Endodermal cell (in vitro differentiated cells): ENCODE measurements around the gene FCAMR. TPM values are rescaled to one million over a fixed set of nuclear protein-coding genes. Genes with fewer than 3 reads are reported as not detected.

Experiments used
- DNase-seq: peaks from one replicate; pipeline ENCODE4 v3.0.0-alpha.2; 2017
- H3K27ac ChIP-seq: 2 replicates; pipeline ENCODE4 v1.5.1; 2013; ENCODE audit warnings: mild to moderate bottlenecking, low read depth, low read length, moderate library complexity
- H3K27me3 ChIP-seq: 2 replicates; pipeline ENCODE4 v1.6.1; 2013; ENCODE audit warnings: mild to moderate bottlenecking, low read length, moderate library complexity; ENCODE audit not compliant: insufficient read depth, control insufficient read depth, poor library complexity, severe bottlenecking
- H3K36me3 ChIP-seq: 2 replicates; pipeline ENCODE4 v1.7.0; 2013; ENCODE audit warnings: mild to moderate bottlenecking, low read length, moderate library complexity; ENCODE audit not compliant: control insufficient read depth, insufficient read depth
- H3K4me1 ChIP-seq: one replicate; pipeline ENCODE4 v1.7.0; 2013; ENCODE audit warnings: low read length; ENCODE audit not compliant: control insufficient read depth, insufficient read depth
- H3K4me3 ChIP-seq: 2 replicates; pipeline ENCODE4 v1.5.1; 2013; ENCODE audit warnings: mild to moderate bottlenecking, low read length, moderate library complexity
- H3K9ac ChIP-seq: 2 replicates; pipeline ENCODE4 v1.6.1; 2013; ENCODE audit warnings: mild to moderate bottlenecking, low read length, moderate library complexity; ENCODE audit not compliant: poor library complexity, severe bottlenecking; ENCODE audit errors: extremely low read depth
- H3K9me3 ChIP-seq: 2 replicates; pipeline ENCODE4 v1.6.1; 2013; ENCODE audit warnings: mild to moderate bottlenecking, low read length, moderate library complexity; ENCODE audit not compliant: control insufficient read depth
- H3K27ac Mint-ChIP-seq: 2 replicates; pipeline ENCODE4 v1.8.0; 2020; ENCODE audit warnings: mixed read lengths
- H3K27me3 Mint-ChIP-seq: 2 replicates; pipeline ENCODE4 v1.8.0; 2021; ENCODE audit warnings: mild to moderate bottlenecking, mixed read lengths; ENCODE audit not compliant: insufficient read depth
- H3K36me3 Mint-ChIP-seq: 2 replicates; pipeline ENCODE4 v1.8.0; 2020; ENCODE audit warnings: low read depth, mixed read lengths
- H3K4me1 Mint-ChIP-seq: 2 replicates; pipeline ENCODE4 v1.8.0; 2020; ENCODE audit warnings: mixed read lengths
- H3K4me3 Mint-ChIP-seq: 2 replicates; pipeline ENCODE4 v1.8.0; 2020; ENCODE audit warnings: mild to moderate bottlenecking, moderate library complexity, mixed read lengths
- H3K9me3 Mint-ChIP-seq: 2 replicates; pipeline ENCODE4 v1.8.0; 2020; ENCODE audit warnings: mild to moderate bottlenecking, mixed read lengths
- CTCF ChIP-seq: fragments of 200-600 bp; sonication (generic); conservative IDR thresholded peaks from 2 replicates; pipeline ENCODE4 v1.5.0; 2021; ENCODE audit warnings: antibody characterized with exemption, mild to moderate bottlenecking
- WGBS, 2 experiments: methylation state at CpG; one replicate each; pipeline versions ENCODE4 v1.1.5 to v1.1.7; 2013; ENCODE audit warnings: missing lambda C conversion rate in 2 of 2, mixed read lengths in 1 of 2; ENCODE audit not compliant: insufficient coverage in 1 of 2, insufficient read length in 1 of 2; 5-methylcytosine and 5-hydroxymethylcytosine counted together
- total RNA-seq, 2 donors: library from RNA; stranded (reverse); fragmentation: NEBNext Ultra II Directional in 1 of 2; extraction: Animal tissue kit (Norgen Biotek cat#: 25700) in 1 of 2; gene quantifications; 2 replicates in 1 of 2; 3 replicates in 1 of 2; pipeline ENCODE4 v1.2.1, GENCODE V29; 2021

Gene FCAMR
- total RNA-seq, 2 donors from 2014 or later = not detected

GRCh38 chr1:206967096-206967849, 3.0 kb downstream of the FCAMR start:
- DNase-seq = no peak
- Mint-ChIP-seq H3K4me1 (peaks cover 9% of the 10 kb centered on the region), H3K36me3 (no peaks in the 10 kb centered on the region), H3K4me3 (no peak overlapping the region), H3K9me3 (no peaks in the 10 kb centered on the region), H3K27ac (no peak overlapping the region), H3K27me3 (peaks cover 19% of the 10 kb centered on the region)
- H3K27ac ChIP-seq = no peak overlapping the region
- peaks cover 10% of the 10 kb centered on the region for H3K4me1 ChIP-seq
- TF ChIP-seq CTCF = no peak
- H3K9ac ChIP-seq = no peak overlapping the region
- H3K9me3 ChIP-seq = no peaks in the 10 kb centered on the region
- H3K4me3 ChIP-seq = no peak overlapping the region
- 92 to 93% methylated on average over 5 to 8 of the region's 8 CpGs for WGBS, 2 experiments
- H3K27me3 ChIP-seq = peaks cover 4% of the 10 kb centered on the region
- no peaks in the 10 kb centered on the region for H3K36me3 ChIP-seq

- H3K27ac Mint-ChIP-seq = no peak overlapping the region
- H3K9me3 Mint-ChIP-seq = no peaks in the 10 kb centered on the region
- peaks cover 10% of the 10 kb centered on the region for H3K4me1 ChIP-seq
- no peak overlapping the region for H3K27ac ChIP-seq
- H3K4me1 Mint-ChIP-seq = peaks cover 9% of the 10 kb centered on the region
- H3K27me3 Mint-ChIP-seq = peaks cover 11% of the 10 kb centered on the region
- DNase-seq = no peak
- no peaks in the 10 kb centered on the region for H3K36me3 ChIP-seq
- H3K27me3 ChIP-seq = no peaks in the 10 kb centered on the region
- no peaks in the 10 kb centered on the region for H3K36me3 Mint-ChIP-seq
- H3K4me3 Mint-ChIP-seq = no peak overlapping the region
- no peaks in the 10 kb centered on the region for H3K9me3 ChIP-seq
- no peak for TF ChIP-seq CTCF
- no peak overlapping the region for H3K9ac ChIP-seq
- no peak overlapping the region for H3K4me3 ChIP-seq
- 80 to 91% methylated on average over 2 of the region's 2 CpGs for WGBS, 2 experiments
Measured at GRCh38 chr1:206965781-206966180, 4.5 kb downstream of the FCAMR start.

GRCh38 chr1:206963740-206964139, 6.5 kb downstream of the FCAMR start:
- DNase-seq = no peak
- Histone ChIP-seq H3K9ac (no peak overlapping the region), H3K4me1 (peaks cover 1% of the 10 kb centered on the region), H3K9me3 (no peaks in the 10 kb centered on the region), H3K4me3 (no peak overlapping the region), H3K36me3 (no peaks in the 10 kb centered on the region), H3K27me3 (no peaks in the 10 kb centered on the region), H3K27ac (no peak overlapping the region)
- no peaks in the 10 kb centered on the region for H3K36me3 Mint-ChIP-seq
- peaks cover 3% of the 10 kb centered on the region for H3K27me3 Mint-ChIP-seq
- WGBS, 2 experiments = 88 to 90% methylated on average over 1 of the region's 1 CpG
- no peaks in the 10 kb centered on the region for H3K9me3 Mint-ChIP-seq
- no peaks in the 10 kb centered on the region for H3K4me1 Mint-ChIP-seq
- H3K27ac Mint-ChIP-seq = no peak overlapping the region
- no peak for TF ChIP-seq CTCF
- H3K4me3 Mint-ChIP-seq = no peak overlapping the region
